Lower leg skin (tissue), 4 donors: ENCODE measurements around the gene IL1RAP. TPM values are rescaled to one million over a fixed set of nuclear protein-coding genes. Genes with fewer than 3 reads are reported as not detected.
A peak's percentile ranks its signal among the peaks of the same experiment; 100 is the strongest.

Experiments used
- DNase-seq, 2 donors: peaks; one replicate each; pipeline ENCODE4 v3.0.0-alpha.2; 2019; ENCODE audit warnings: low spot score in 2 of 2
- H3K4me3 ChIP-seq: fragments of 200-600 bp; sonication (generic); 2 replicates; pipeline ENCODE4 v1.5.1; 2017; ENCODE audit warnings: mild to moderate bottlenecking, low read depth; ENCODE audit not compliant: poor library complexity, severe bottlenecking
- CTCF ChIP-seq, 3 donors: fragments of 450-650 bp; IDR thresholded peaks; one replicate each; pipeline ENCODE4 v1.5.1; 2016; ENCODE audit warnings: antibody characterized with exemption in 3 of 3, mild to moderate bottlenecking in 3 of 3, moderate library complexity in 2 of 3
- POLR2A ChIP-seq, 2 donors: fragments of 450-650 bp; IDR thresholded peaks; one replicate each; pipeline ENCODE4 v1.6.1; 2016 to 2017; ENCODE audit warnings: antibody characterized with exemption in 2 of 2, mild to moderate bottlenecking in 1 of 2, moderate library complexity in 1 of 2
- WGBS, 2 donors: methylation state at CpG; one replicate each; pipeline ENCODE4 v1.1.5; 2018; 5-methylcytosine and 5-hydroxymethylcytosine counted together
- intact Hi-C: fragments of 100-400 bp; cut with DNase I; formaldehyde crosslinking; loops from one replicate; pipeline ENCODE4 v1.15.0; 2023; ENCODE audit warnings: low total_unique reads
- total RNA-seq, 4 donors: library from RNA; depleted of rRNA; stranded (reverse); fragments of >200 nt; gene quantifications; one replicate each; pipeline ENCODE4 v1.1.0, GENCODE V29; 2016

Gene IL1RAP
- total RNA-seq, 4 donors from 2014 or later, result 18.5 to 37.7 (median 23.9) TPM

- 52 to 54% methylated on average over 7 of the region's 7 CpGs for WGBS, 2 donors
- H3K4me3 ChIP-seq, result no peak overlapping the region
- intact Hi-C loops, result no loop called here
- no peak for DNase-seq
- TF ChIP-seq CTCF (IDR thresholded peaks at IDR 0.05) (no peak), POLR2A (IDR thresholded peaks at IDR 0.05) (no peak)
Measured at GRCh38 chr3:190532731-190533203, 18.9 kb downstream of the IL1RAP start.

GRCh38 chr3:190533511-190534281 lies 19.8 kb downstream of the IL1RAP start:
- DNase-seq, result peak; percentile 62 to 91
- H3K4me3 ChIP-seq, result no peak overlapping the region
- 8 to 18% methylated on average over 13 of the region's 13 CpGs for WGBS, 2 donors
- intact Hi-C loops, result no loop called here
- no peak for TF ChIP-seq CTCF (IDR thresholded peaks at IDR 0.05)
- no peak for TF ChIP-seq POLR2A (IDR thresholded peaks at IDR 0.05)

GRCh38 chr3:190534386-190534785 lies 20.5 kb downstream of the IL1RAP start:
- no peak overlapping the region for H3K4me3 ChIP-seq
- intact Hi-C loops, result no loop called here
- no peak for DNase-seq
- TF ChIP-seq POLR2A (IDR thresholded peaks at IDR 0.05) (no peak), CTCF (IDR thresholded peaks at IDR 0.05) (no peak)
- WGBS, 2 donors, result 28 to 39% methylated on average over 4 of the region's 4 CpGs

- H3K4me3 ChIP-seq, result no peak overlapping the region
- TF ChIP-seq POLR2A (IDR thresholded peaks at IDR 0.05), result no peak
- TF ChIP-seq CTCF (IDR thresholded peaks at IDR 0.05), result no peak
- intact Hi-C loops, result no loop called here
Measured at GRCh38 chr3:190534986-190535385, 21.1 kb downstream of the IL1RAP start.

GRCh38 chr3:190537146-190537545 lies 23.3 kb downstream of the IL1RAP start:
- TF ChIP-seq CTCF (IDR thresholded peaks at IDR 0.05), result no peak
- TF ChIP-seq POLR2A (IDR thresholded peaks at IDR 0.05), result no peak
- no peak overlapping the region for H3K4me3 ChIP-seq
- intact Hi-C loops, result no loop called here
- WGBS, 2 donors, result 69 to 73% methylated on average over 3 of the region's 3 CpGs
- no peak for DNase-seq

More at GRCh38 chr3:190534986-190535385, 21.1 kb downstream of the IL1RAP start:
- DNase-seq, result no peak
- WGBS, 2 donors, result 60 to 76% methylated on average over 2 of the region's 2 CpGs
